Measurements from ENCODE around the gene ELANE. TPM values are rescaled to one million over a fixed set of nuclear protein-coding genes. Genes with fewer than 3 reads are reported as not detected.

Gene ELANE
- total RNA-seq, 2 experiments from 2014 or later: not detected

DNA sequence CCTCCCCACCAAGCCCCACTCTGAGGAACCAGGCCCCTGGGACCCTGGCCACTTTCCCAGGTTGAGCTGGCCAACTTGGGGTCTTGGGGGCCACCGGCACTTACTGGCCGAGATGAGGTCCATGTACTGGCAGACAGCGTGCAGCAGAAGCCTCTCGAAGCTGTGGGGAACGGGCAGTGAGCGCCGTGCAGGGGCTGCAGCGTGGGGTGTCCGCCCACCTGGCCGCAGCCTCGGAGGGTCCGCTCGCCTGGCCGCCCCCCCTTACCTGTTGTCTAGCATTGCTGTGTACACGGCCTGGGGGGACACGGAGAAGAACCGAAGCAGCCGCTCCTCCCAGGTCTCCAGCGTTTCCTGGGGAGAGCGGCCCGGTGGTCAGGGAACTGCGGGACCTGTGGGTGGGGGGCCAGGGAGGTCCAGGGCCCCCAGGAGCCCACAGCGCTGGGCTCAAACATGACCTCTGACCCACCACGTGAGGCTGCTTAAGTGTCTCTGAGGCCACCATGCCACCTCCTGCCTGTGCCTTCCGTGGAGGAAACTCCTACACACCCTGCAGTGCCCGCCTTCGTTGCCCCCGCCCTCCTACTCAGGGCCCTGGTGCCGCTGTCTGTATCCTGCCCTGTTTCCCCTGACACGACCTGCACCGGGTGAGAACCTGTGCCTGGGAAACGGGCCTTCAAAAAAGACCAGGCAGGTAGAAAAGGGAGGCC is 47.4 kb downstream of the ELANE start:
- CTCF ChIA-PET: no interaction called here
- POLR2A ChIA-PET: no interaction called here
- Mint-ChIP-seq H3K27ac (no peak overlapping the region), H3K9me3 (no peaks in the 10 kb centered on the region), H3K4me1 (peaks cover 21% of the 10 kb centered on the region), H3K27me3 (no peaks in the 10 kb centered on the region), H3K4me3 (no peak overlapping the region), H3K36me3 (ENCODE audit: low read depth) (peaks cover 25% of the 10 kb centered on the region)
- no peak for DNase-seq

DNA sequence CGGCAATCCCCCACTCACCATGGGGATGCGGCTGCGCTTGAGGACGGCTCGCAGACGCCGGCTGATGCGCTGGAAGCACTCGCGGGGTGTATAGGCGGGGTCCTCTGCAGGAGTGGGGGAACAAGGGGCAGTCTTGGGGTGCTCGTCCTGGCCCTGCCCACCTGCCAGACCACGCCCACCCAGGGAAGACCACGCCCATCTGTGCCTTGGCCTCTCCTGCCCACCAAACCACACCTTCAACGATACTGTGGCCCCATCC is 47.9 kb downstream of the ELANE start:
- peaks cover 26% of the 10 kb centered on the region for H3K36me3 Mint-ChIP-seq (ENCODE audit: low read depth)
- peak overlapping the region; percentile 41 for H3K27ac Mint-ChIP-seq
- H3K27me3 Mint-ChIP-seq: no peaks in the 10 kb centered on the region
- DNase-seq: no peak
- CTCF ChIA-PET: no interaction called here
- H3K4me1 Mint-ChIP-seq: peaks cover 21% of the 10 kb centered on the region
- POLR2A ChIA-PET: no interaction called here
- H3K9me3 Mint-ChIP-seq: no peaks in the 10 kb centered on the region
- no peak overlapping the region for H3K4me3 Mint-ChIP-seq

DNA sequence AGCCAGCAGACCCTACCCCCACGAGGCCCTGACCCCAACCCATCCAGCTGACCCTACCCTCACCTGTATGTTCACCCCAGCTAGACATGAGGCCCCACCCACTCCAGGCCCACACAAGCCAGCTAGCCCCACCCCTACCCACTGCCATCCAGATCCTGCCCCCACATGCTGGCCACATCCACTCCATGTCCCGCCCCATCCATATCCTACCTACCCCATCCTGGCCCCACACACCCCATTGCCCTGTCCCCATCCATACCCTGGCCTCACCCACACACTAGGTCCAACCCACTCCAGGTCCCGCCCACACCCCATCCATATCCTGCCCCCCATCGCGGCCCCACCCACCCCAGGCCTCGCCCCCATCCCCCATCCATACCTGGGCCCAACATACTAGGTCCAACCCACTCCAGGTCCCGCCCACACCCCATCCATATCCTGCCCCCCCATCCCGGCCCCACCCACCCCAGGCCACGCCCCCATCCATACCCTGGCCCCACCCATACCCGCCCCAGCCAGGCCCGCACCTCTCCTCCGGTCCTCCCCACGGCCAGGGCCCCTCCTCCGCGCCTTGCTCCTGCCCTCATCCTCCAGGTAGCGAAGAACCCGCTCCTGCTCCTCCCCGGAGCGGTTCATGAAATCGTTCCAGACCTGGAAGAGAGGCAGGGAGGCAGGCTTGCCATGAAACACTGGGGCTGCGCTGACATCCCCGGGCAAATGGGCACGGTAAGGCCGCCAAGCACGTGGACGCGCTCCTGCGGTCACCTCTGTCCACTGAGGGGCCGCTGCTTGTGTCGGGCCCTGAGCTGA is 48.4 kb downstream of the ELANE start:
- Mint-ChIP-seq H3K36me3 (ENCODE audit: low read depth) (peaks cover 26% of the 10 kb centered on the region), H3K4me3 (no peak overlapping the region), H3K4me1 (peaks cover 23% of the 10 kb centered on the region), H3K9me3 (no peaks in the 10 kb centered on the region), H3K27me3 (no peaks in the 10 kb centered on the region), H3K27ac (peak overlapping the region; percentile 41)
- ChIA-PET CTCF (no interaction called here), POLR2A (no interaction called here)
- DNase-seq: peak; percentile 43

DNA sequence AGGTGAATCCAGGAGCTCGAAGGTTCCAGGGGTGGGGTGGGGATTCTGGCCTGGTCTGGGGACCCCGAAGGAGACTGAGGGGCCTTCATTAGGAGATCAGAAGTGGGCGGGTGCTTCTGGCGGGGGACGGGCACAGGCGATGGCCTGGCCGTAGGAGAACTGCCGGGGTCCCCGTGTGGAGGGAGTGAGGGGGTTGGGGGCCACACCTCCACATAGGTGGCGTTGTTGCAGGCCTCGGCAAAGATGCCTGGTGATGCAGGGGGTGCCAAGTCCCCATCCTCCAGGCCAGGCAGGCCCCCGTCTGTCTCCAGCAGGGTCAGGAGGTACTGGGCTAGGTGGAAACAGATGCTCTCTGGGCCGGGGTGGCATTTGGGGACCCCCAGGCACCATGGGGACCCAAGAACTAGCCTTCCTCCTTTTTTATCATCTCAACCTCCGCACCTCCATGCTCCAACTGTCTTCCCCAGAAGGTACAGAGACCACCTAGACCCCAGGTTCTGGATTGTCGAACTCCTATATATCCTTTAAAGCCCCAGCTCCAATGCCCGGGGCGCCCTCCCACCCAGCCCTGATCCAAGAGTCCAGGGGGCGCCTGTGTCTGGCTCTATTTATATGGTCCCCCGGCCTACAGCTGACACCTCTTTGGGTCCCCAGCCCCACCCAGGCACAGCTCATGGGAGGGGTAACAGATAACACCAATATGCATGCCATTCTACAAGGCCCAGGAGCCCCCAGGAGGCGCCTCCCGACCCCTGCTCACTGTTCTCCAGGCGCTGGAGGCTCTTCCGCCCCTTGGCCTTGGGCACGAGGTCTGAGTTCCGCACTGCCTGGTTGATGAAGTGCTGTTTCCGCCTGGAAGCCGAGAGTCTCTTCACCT is 49.4 kb downstream of the ELANE start:
- no peak for DNase-seq
- Mint-ChIP-seq H3K4me1 (peaks cover 31% of the 10 kb centered on the region), H3K4me3 (no peak overlapping the region), H3K27me3 (no peaks in the 10 kb centered on the region), H3K9me3 (no peaks in the 10 kb centered on the region), H3K36me3 (ENCODE audit: low read depth) (peaks cover 27% of the 10 kb centered on the region), H3K27ac (no peak overlapping the region)
- CTCF ChIA-PET: interaction anchor here (0.6 to 1.2 kb wide), 3 partner anchors 8 to 81 kb away, joined by 3 to 7 read pairs (median 6); partner anchors contain the start of genes MED16 and RNU6-9
- POLR2A ChIA-PET: no interaction called here

DNA sequence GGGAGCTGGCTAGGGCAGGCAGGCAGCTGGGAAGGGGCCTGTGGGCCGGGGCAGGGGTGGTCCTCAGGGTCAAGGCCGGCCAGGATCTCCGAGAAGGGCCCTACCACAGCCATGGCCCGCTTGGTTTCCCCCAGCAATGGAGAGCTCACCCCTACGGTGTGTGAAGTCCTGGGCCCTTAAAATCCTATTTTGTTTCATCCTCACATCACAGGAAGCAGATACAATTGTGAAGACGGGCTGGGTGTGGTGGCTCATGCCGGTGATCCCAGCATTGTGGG is 49.9 kb downstream of the ELANE start:
- no peaks in the 10 kb centered on the region for H3K27me3 Mint-ChIP-seq
- POLR2A ChIA-PET: no interaction called here
- no peaks in the 10 kb centered on the region for H3K9me3 Mint-ChIP-seq
- H3K36me3 Mint-ChIP-seq (ENCODE audit: low read depth): peaks cover 26% of the 10 kb centered on the region
- H3K4me1 Mint-ChIP-seq: peaks cover 35% of the 10 kb centered on the region
- H3K4me3 Mint-ChIP-seq: no peak overlapping the region
- CTCF ChIA-PET: interaction anchor here (0.6 to 1.2 kb wide), 4 partner anchors 9 to 80 kb away, joined by 3 to 7 read pairs (median 4); partner anchors contain the start of genes AZU1, MED16 and RNU6-9
- no peak for DNase-seq
- no peak overlapping the region for H3K27ac Mint-ChIP-seq

DNA sequence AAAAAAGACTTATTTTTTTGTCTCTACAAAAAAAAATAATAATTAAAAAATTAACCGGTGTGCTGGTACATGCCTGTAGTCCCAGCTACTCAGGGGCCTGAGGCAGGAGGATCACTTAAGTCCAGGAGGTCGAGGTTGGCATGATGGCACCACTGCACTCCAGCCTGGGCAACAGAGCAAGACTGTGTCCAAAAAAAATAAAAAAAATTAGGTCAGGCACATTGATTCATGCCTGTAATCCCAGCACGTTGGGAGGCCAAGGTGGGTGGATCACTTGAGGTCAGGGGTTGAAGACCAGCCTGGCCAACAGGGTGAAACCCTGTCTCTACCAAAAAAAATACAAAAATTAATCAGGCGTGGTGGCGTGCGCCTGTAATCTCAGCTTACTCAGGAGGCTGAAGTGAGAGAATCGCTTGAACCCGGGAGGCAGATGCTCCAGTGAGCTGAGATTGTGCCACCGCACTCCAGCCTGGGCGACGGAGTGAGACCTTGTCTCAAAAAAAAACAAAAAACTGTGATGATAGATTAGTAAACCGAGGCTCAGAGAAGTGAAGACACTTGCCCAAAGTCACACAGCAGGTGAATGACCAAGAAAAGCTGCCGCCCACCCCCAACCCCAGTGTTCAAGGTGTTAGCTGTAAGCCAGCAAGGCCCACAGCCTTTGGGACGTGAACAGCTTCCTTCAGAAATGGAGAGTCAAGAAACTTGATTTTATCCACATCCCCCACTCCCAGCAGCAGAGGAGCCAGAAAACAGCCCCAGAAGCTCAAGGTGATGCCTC is 50.5 kb downstream of the ELANE start:
- Mint-ChIP-seq H3K4me3 (no peak overlapping the region), H3K27me3 (no peaks in the 10 kb centered on the region), H3K4me1 (peaks cover 41% of the 10 kb centered on the region), H3K27ac (no peak overlapping the region), H3K36me3 (ENCODE audit: low read depth) (peaks cover 25% of the 10 kb centered on the region), H3K9me3 (no peaks in the 10 kb centered on the region)
- CTCF ChIA-PET: interaction anchor here (1.1 to 1.2 kb wide), 4 partner anchors 9 to 79 kb away, joined by 3 to 6 read pairs (median 3); partner anchors contain the start of genes AZU1, MED16 and RNU6-9
- POLR2A ChIA-PET: no interaction called here
- DNase-seq: no peak

DNA sequence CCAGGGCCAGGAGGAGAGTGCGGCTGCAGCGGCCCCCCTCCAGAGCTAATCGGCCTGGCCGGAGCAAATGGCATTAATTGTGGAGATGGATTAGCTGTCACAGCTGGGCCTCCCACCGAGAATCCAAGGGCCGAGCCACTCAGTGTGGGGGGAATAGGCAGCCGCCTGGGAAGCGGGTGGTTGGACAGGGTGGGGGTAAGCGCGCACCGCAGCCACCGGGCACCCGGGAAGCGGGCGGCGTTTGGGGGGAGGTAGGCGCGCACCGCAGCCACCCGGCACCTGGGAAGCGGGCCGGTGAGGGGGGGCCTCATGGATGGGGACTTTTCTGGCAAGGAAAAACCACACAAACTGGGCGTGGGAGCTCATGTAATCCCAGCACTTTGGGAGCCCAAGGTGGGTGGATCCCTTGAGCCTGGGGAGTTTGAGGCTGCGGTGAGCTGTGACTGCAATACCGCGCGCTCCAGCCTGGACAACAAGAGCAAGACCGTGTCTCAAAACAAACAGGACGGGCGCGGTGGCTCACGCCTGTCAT is 51.2 kb downstream of the ELANE start:
- POLR2A ChIA-PET: no interaction called here
- no peak overlapping the region for H3K27ac Mint-ChIP-seq
- no peaks in the 10 kb centered on the region for H3K27me3 Mint-ChIP-seq
- H3K4me1 Mint-ChIP-seq: peaks cover 47% of the 10 kb centered on the region
- peaks cover 25% of the 10 kb centered on the region for H3K36me3 Mint-ChIP-seq (ENCODE audit: low read depth)
- DNase-seq: no peak
- no peaks in the 10 kb centered on the region for H3K9me3 Mint-ChIP-seq
- CTCF ChIA-PET: interaction anchor here (1.1 to 2.3 kb wide), 3 partner anchors 10 to 75 kb away, joined by 3 to 7 read pairs (median 3); partner anchors contain the start of genes AZU1, MED16 and RNU6-9
- H3K4me3 Mint-ChIP-seq: no peak overlapping the region

DNA sequence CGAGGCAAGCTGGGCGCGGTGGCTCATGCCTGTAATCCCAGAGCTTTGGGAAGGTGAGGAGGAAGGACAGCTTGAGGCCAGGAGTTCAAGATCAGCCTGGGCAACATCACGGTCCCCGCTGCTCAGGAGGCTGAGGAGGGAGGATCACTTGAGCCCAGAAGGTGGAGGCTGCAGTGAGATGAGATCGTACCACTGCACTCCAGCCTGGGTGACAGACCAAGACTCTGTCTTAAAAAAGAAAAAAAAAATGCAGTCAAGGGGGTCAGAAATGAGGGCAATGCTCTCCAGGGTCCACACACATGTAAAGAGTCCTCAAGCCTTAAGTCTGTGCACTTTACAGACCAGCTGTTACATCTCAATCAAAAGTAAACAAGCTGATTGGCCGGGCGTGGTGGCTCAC is 52.4 kb downstream of the ELANE start:
- no peak for DNase-seq
- ChIA-PET CTCF (interaction anchor here (1.5 to 2.3 kb wide), 2 partner anchors 30 to 42 kb away, joined by 6 to 7 read pairs; no protein-coding TSS in a partner anchor), POLR2A (no interaction called here)
- H3K9me3 Mint-ChIP-seq: no peaks in the 10 kb centered on the region
- peaks cover 25% of the 10 kb centered on the region for H3K36me3 Mint-ChIP-seq (ENCODE audit: low read depth)
- H3K4me3 Mint-ChIP-seq: no peak overlapping the region
- H3K4me1 Mint-ChIP-seq: peaks cover 57% of the 10 kb centered on the region
- H3K27ac Mint-ChIP-seq: peak overlapping the region; percentile 31
- no peaks in the 10 kb centered on the region for H3K27me3 Mint-ChIP-seq

Small RNAs within 50 kb of the gene (microRNA-seq; reads per million reads assigned to microRNA genes)
- gene MIR3187 (ENCODE audit: borderline microRNAs expressed, borderline replicate concordance) (26.6 reads per million, percentile 53 among the genes with 10 or more reads in this experiment), gene MIR4745 (ENCODE audit: borderline microRNAs expressed, borderline replicate concordance) (13.9 reads per million, percentile 44 among the genes with 10 or more reads in this experiment)

Other genes starting within 250 kb of the ELANE start
- gene POLRMT, start 218.8 kb upstream of the ELANE start, total RNA-seq: 10 to 100 TPM; 42.1 to 52.3 TPM
- gene FGF22, start 212.4 kb upstream of the ELANE start, total RNA-seq: under 1 TPM in 1 of 2 experiments, not detected in 1; 0.12 TPM
- gene RNF126, start 189.1 kb upstream of the ELANE start, total RNA-seq: 10 to 100 TPM; 71.5 to 80.3 TPM
- 1 to 10 TPM; 1.6 to 2.1 TPM for gene FSTL3, start 175.9 kb upstream of the ELANE start, total RNA-seq
- gene PRSS57, start 156.9 kb upstream of the ELANE start, total RNA-seq: not detected
- gene PALM, start 143.4 kb upstream of the ELANE start, total RNA-seq: not detected
- not detected for gene MISP, start 101.2 kb upstream of the ELANE start, total RNA-seq
- gene PTBP1, start 54.9 kb upstream of the ELANE start, total RNA-seq: 100 to 1,000 TPM; 487 to 536 TPM
- gene PLPPR3, start 30.3 kb upstream of the ELANE start, total RNA-seq: not detected
- not detected for gene AZU1, start 24.5 kb upstream of the ELANE start, total RNA-seq
- gene PRTN3, start 11.3 kb upstream of the ELANE start, total RNA-seq: not detected
- 1 to 10 TPM; 1.5 to 1.6 TPM for gene CFD, start 7.4 kb downstream of the ELANE start, total RNA-seq
- 10 to 100 TPM; 72.5 to 88.1 TPM for gene MED16, start 40.9 kb downstream of the ELANE start, total RNA-seq
- not detected for gene RNU6-9, start 41.2 kb downstream of the ELANE start, total RNA-seq
- gene R3HDM4, start 60.9 kb downstream of the ELANE start, total RNA-seq: 100 to 1,000 TPM; 120 to 121 TPM
- gene KISS1R, start 65.0 kb downstream of the ELANE start, total RNA-seq: 1 to 10 TPM in 1 of 2 experiments, under 1 TPM in 1; 0.72 to 1.1 TPM
- gene ARID3A, start 73.7 kb downstream of the ELANE start, total RNA-seq: 10 to 100 TPM; 25.8 to 28.4 TPM
- 10 to 100 TPM; 39.2 to 49.2 TPM for gene WDR18, start 132.0 kb downstream of the ELANE start, total RNA-seq
- not detected for gene GRIN3B, start 148.1 kb downstream of the ELANE start, total RNA-seq
- 100 to 1,000 TPM; 183 to 195 TPM for gene TMEM259, start 168.8 kb downstream of the ELANE start, total RNA-seq
- not detected for gene RNU6-2, start 169.2 kb downstream of the ELANE start, total RNA-seq
- 100 to 1,000 TPM; 558 to 580 TPM for gene CNN2, start 174.3 kb downstream of the ELANE start, total RNA-seq
- gene ABCA7, start 187.8 kb downstream of the ELANE start, total RNA-seq: 10 to 100 TPM; 75.9 to 87.5 TPM
- gene ARHGAP45, start 214.9 kb downstream of the ELANE start, total RNA-seq: 100 to 1,000 TPM; 487 to 570 TPM
- 100 to 1,000 TPM; 120 to 133 TPM for gene POLR2E, start 243.1 kb downstream of the ELANE start, total RNA-seq

All from activated CD4-positive, alpha-beta T cell treated with anti-CD3 and anti-CD28 coated beads, Interleukin-2, amount 10 ng/mL, durations not matched to agents 7 days and 5 days (primary cell).